ENCODE data around the gene BAAT. TPM values are rescaled to one million over a fixed set of nuclear protein-coding genes. Genes with fewer than 3 reads are reported as not detected.

Gene BAAT
- total and polyA plus RNA-seq, 2 of the 13 experiments (the other 11 are each of a cell fraction or from before 2014, with no cell fraction given) = 0.71 to 7.9 TPM

DNA sequence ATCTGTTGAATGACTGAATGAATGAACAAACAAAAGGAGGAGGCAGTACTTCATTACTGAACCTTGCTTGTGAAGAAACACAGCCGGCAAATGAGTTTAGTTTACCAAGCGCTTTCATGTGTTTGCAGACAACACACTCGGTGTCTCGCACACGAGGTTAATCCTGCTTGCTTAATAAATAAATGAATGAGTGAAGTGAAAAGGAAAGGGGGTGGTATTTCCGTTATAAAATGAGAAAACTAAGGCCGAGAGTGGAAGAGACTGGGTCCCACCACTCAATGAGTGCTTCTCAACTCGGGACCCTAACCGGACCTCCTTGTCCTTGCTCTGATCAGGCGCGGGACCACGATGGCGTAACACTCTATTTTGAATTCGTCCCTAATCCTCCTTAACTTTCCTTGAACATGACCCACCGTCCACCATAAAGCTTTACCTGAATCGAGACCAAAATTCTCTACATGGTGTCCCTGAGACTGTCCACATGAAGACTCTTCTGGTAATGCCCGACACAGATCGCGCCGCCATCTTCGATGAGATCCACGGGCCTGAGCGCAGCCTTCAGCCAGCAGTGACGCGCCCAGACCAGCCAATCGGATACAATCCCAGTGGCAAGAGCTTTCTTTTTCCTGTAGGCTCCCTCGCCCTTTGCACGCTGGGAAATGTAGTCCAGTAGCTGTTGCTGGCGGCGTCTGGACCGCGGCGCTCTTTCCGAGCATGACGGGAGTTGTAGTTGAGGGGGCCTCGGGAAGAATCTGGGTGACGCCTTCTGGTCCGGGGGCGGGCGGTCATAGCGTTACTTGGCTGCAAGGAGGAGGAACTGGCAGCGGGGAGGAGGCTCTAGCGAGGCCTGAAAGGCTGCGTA, 13.5 kb upstream of the BAAT start, which contains the start of the genes MRPL50 and ZNF189 (continued):
- TF ChIP-seq HMGXB3 (CRISPR knock-in tag; IDR thresholded peaks at IDR 0.05; ENCODE audit: borderline replicate concordance) (peak; percentile 97), ZNF101 (CRISPR knock-in tag; IDR thresholded peaks at IDR 0.05; ENCODE audit: borderline replicate concordance, low read depth) (peak; percentile 5; the same call in 1 of the 2 replicates), KLF11 (CRISPR knock-in tag; IDR thresholded peaks at IDR 0.05) (0 out of 2 replicates have a peak, but pooled peaks have one; percentile 24), SOX13 (IDR thresholded peaks at IDR 0.05) (0 out of 2 replicates have a peak, but pooled peaks have one; percentile 14), SOX13 (CRISPR knock-in tag; conservative IDR thresholded peaks at IDR 0.05 in 1 of 2, IDR thresholded peaks at IDR 0.05 in 1 of 2) (peak in 1 of 2 experiments; percentile 57; a peak in 1 of 4 replicates), SSRP1 (CRISPR knock-in tag; IDR thresholded peaks at IDR 0.05) (peak; percentile 86; the same call in 1 of the 2 replicates), MAX (IDR thresholded peaks at IDR 0.05) (peak; percentile 52), MYNN (CRISPR knock-in tag; IDR thresholded peaks at IDR 0.05; ENCODE audit: low read depth) (peak; percentile 47; the same call in 1 of the 2 replicates), KAT8 (CRISPR knock-in tag; IDR thresholded peaks at IDR 0.05) (peak; percentile 90), HMG20A (CRISPR knock-in tag; IDR thresholded peaks at IDR 0.05; ENCODE audit: borderline replicate concordance) (no peak), TOPORS (CRISPR knock-in tag; IDR thresholded peaks at IDR 0.05) (peak; percentile 22), KDM2A (CRISPR knock-in tag; IDR thresholded peaks at IDR 0.05; ENCODE audit: borderline replicate concordance, low read depth) (peak; percentile 89), LCORL (IDR thresholded peaks at IDR 0.05) (no peak), LCORL (CRISPR knock-in tag; IDR thresholded peaks at IDR 0.05) (peak; percentile 70), ZMYM4 (CRISPR knock-in tag; IDR thresholded peaks at IDR 0.05) (peak; percentile 90), ZBTB7B (CRISPR knock-in tag; IDR thresholded peaks at IDR 0.05) (peak; percentile 64; the same call in 1 of the 2 replicates), ZNF747 (CRISPR knock-in tag; IDR thresholded peaks at IDR 0.05; ENCODE audit: borderline replicate concordance) (peak; percentile 76; the same call in 1 of the 2 replicates), REPIN1 (CRISPR knock-in tag; IDR thresholded peaks at IDR 0.05; ENCODE audit: borderline replicate concordance, low read depth) (peak; percentile 87), CHCHD3 (CRISPR knock-in tag; IDR thresholded peaks at IDR 0.05) (no peak)
- TF ChIP-seq, protein P1, sequence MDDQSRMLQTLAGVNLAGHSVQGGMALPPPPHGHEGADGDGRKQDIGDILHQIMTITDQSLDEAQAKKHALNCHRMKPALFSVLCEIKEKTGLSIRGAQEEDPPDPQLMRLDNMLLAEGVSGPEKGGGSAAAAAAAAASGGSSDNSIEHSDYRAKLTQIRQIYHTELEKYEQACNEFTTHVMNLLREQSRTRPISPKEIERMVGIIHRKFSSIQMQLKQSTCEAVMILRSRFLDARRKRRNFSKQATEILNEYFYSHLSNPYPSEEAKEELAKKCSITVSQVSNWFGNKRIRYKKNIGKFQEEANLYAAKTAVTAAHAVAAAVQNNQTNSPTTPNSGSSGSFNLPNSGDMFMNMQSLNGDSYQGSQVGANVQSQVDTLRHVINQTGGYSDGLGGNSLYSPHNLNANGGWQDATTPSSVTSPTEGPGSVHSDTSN (CRISPR knock-in tag; IDR thresholded peaks at IDR 0.05; ENCODE audit: borderline replicate concordance) = no peak
- TF ChIP-seq, protein P2, sequence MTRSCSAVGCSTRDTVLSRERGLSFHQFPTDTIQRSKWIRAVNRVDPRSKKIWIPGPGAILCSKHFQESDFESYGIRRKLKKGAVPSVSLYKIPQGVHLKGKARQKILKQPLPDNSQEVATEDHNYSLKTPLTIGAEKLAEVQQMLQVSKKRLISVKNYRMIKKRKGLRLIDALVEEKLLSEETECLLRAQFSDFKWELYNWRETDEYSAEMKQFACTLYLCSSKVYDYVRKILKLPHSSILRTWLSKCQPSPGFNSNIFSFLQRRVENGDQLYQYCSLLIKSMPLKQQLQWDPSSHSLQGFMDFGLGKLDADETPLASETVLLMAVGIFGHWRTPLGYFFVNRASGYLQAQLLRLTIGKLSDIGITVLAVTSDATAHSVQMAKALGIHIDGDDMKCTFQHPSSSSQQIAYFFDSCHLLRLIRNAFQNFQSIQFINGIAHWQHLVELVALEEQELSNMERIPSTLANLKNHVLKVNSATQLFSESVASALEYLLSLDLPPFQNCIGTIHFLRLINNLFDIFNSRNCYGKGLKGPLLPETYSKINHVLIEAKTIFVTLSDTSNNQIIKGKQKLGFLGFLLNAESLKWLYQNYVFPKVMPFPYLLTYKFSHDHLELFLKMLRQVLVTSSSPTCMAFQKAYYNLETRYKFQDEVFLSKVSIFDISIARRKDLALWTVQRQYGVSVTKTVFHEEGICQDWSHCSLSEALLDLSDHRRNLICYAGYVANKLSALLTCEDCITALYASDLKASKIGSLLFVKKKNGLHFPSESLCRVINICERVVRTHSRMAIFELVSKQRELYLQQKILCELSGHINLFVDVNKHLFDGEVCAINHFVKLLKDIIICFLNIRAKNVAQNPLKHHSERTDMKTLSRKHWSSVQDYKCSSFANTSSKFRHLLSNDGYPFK (CRISPR knock-in tag; IDR thresholded peaks at IDR 0.05; ENCODE audit: borderline replicate concordance) = peak; percentile 80; the same call in 1 of the 2 replicates

Data from HepG2 (cell line).